GM19238 (cell line): ENCODE results near the gene TTF2.

Source experiments
- DNase-seq: peaks from one replicate; pipeline ENCODE4 v3.0.0; 2011; ENCODE audit warnings: low spot score; ENCODE audit not compliant: insufficient read length

The TTF2 gene

DNA sequence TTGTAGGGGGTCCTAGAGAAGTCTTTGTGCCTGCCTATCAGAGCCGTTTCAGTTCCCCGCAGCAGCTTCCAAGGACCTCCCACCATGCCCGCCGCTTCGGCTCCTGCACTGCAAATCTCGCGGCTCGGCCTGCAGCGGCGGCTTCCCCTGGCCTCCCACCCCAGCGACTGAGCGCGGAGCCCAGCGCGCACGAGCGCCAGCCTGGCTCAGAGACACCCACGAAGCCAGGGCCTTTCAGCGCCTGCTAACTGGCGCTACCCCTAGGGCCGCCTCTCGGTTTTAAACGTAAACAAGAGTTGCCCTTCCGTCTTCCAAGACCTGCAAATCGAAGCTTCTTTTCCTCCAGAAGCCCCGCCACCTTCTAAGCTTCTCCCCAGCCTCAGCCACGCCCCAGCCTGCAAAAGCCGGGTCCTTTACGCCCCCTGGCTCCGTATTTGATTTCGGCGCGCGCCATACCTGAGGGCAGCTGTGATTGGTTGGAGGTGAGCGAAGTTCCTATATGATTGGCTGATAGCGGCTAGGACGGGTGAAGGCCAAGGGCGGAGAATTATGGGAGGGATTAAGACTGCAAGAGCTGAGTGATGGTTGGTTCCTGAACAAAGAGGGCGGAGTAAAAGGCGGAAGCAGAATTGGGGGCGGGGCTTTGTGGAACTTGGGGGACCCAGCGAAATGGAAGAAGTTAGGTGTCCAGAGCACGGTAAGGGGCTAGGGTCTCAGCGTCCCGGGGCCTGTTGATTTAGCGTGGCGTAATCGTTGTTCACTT is at the start of gene TTF2:
Gene TTF2, plus strand, starts transcription at position 649 of the 763 bp plus-strand sequence. Its CDS starts 21 bp downstream, at position 670.
- peak; percentile 85 for DNase-seq

DNA sequence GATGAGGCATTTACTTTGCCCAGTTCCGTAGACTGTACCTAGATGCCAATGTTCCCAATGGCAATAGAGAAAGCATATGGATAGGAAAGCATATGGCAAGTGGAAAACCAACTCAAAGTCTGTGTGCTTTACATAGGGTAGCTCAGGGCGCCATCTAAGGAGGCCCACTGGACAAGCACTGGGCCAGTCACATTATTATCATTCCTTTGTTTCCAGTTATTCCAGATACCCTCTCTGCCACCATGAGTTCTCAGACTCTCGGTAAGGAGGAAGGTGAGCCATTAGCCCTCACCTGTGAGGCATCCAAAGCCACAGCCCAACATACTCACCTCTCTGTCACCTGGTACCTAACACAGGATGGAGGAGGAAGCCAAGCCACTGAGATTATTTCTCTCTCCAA is 48.8 kb upstream of the TTF2 start:
- DNase-seq = no peak

DNA sequence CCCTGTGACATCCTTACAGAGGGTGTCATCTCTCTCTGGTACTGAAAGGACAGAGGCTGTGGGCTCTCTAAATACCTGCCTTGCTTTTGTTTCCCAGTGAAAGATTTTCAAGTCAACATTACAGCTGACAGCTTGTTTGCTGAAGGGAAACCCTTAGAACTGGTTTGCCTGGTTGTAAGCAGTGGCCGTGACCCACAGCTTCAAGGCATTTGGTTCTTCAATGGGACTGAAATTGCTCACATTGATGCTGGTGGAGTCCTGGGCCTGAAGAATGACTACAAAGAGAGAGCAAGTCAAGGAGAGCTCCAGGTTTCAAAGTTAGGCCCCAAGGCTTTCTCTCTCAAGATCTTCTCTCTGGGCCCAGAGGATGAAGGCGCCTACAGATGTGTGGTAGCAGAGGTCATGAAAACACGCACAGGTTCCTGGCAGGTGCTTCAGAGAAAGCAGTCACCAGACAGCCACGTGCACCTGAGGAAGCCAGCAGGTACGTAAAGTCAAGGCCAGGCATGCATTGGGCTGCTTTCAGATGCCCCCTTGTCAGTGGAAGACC is 46.7 kb upstream of the TTF2 start:
- DNase-seq = no peak

- DNase-seq = no peak
These were observed 45.9 kb upstream of the TTF2 start for GRCh38 chr1:117014209-117014608.

- no peak for DNase-seq
These were observed 44.4 kb upstream of the TTF2 start for GRCh38 chr1:117015724-117016123.

GRCh38 chr1:117017062-117017461 is 43.1 kb upstream of the TTF2 start:
- no peak for DNase-seq

- no peak for DNase-seq
These were observed 42.5 kb upstream of the TTF2 start for GRCh38 chr1:117017648-117018047.

GRCh38 chr1:117020526-117021156 is 39.5 kb upstream of the TTF2 start:
- DNase-seq = no peak

DNA sequence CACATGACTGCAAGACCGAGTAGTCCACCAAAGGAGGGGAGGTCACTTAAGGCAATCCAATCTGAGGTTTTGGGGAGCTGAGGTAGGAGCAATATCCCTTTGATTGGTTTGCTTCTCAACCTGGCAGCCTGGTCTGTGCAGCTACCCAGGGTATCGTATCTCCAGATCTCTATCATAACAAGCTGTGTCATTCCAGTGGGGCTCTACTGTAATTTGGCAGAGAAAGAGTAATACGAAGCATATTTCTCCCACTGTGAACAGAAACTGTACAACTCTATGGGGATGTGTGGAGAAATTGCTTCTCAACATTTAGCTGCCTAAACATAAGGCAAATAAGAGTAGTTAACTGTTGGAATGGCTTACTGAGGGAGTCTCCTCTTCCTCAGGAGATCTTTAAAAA is 38.0 kb upstream of the TTF2 start:
- DNase-seq = no peak

DNA sequence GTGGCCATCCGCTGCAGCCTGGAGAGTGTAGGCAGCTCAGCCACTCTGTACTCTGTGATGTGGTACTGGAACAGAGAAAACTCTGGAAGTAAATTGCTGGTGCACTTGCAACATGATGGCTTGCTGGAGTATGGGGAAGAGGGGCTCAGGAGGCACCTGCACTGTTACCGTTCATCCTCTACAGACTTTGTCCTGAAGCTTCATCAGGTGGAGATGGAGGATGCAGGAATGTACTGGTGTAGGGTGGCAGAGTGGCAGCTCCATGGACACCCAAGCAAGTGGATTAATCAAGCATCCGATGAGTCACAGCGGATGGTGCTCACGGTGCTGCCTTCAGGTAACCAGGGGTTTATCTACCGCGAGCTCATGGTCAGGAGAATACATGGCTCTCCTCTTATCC is 34.6 kb upstream of the TTF2 start:
- no peak for DNase-seq

GRCh38 chr1:117026361-117026760 is 33.8 kb upstream of the TTF2 start:
- DNase-seq = no peak

GRCh38 chr1:117029685-117030084 is 30.4 kb upstream of the TTF2 start:
- no peak for DNase-seq

- DNase-seq = no peak
These were observed 29.8 kb upstream of the TTF2 start for GRCh38 chr1:117030271-117030877.

DNA sequence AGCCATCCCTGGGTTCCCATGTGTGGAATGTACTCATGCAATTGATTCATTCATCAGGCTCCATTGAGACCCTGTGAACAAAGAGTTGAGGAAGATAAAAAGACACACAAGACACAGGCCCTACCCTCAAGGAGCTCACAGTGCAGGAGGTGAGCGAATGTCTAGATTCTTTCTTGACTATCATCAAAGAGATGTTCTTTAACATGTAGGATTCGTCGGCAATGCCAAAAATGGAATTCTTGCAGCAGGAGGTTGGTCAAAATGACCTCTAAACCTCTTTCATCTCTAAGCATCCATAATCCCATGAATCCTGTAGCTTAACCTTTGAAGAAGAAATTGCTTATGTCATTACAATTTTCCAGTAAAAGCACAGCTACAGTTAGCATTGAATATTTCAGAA is 27.9 kb upstream of the TTF2 start:
- DNase-seq = no peak

DNA sequence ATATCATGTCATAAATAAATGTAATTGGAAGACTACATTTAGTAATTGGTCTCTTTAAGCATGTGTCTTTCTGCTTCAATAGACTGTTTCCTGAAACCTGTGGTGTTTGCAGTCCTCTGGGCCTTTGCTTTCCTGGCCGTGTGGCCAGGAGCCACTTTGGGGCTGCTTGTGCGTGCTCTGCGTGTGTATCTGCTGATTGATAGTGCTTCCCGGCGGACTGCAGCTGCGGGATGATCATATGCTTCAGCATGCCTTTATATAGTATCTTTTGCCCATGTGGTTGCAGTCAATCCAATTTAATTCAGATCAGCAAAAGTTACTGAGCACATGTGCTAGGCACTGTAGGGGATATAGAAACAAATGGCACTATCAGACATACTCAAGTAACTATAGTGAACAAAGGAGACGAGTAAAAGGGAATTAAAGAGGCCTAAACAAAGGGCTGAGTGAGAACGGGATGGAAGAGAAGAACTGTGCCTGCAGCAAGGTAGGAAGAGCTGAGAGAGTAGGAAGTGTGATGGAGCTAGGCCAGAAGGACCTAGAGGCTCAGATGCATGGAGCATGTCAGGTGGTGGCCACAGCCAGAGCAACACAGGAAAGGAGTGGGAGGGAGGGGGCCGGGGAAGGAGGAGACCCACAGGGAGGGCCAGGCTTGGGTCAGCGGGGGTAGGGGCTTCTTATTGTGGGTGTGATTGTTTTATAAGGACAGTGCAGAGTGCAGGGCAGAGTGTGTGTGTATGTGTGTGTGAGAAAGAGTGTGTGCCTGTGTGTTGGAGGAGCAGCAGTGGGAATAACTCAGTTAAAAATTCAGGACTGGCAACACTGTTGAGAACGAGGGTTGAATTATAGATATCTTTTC is 27.2 kb upstream of the TTF2 start:
- DNase-seq = no peak

DNA sequence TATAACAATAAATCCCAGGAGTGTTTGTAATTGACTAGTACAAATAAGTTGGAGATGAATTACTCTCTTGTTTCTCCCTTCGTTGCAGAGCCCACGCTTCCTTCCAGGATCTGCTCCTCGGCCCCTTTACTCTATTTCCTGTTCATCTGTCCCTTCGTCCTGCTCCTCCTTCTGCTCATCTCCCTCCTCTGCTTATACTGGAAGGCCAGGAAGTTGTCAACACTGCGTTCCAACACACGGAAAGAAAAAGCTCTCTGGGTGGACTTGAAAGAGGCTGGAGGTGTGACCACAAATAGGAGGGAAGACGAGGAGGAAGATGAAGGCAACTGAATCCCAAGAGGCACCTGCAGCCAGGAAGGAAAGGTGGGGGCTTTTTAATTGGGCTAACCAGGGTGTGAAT is 26.4 kb upstream of the TTF2 start:
- DNase-seq = no peak

- DNase-seq = no peak
These were observed 25.3 kb upstream of the TTF2 start for GRCh38 chr1:117034791-117035290.

GRCh38 chr1:117036018-117036461 is 24.1 kb upstream of the TTF2 start:
- DNase-seq = no peak

DNA sequence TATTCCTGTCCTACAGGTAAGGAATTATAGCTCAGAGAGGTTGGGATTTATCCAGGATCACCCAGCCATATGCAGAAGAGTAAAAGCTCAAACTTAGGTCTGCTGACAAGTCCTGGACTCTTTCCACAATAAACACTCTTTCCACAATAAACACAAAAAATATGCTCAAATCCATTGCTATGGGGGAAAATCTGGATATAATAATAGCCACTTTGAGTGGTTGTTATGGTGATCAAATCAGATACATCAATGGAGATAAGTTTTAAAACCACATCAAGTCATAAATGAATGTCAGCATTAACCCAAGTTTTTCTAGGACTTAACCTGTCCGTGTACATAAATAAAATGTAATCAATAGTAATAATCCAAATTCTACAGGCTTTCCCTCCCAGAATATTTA is 22.3 kb upstream of the TTF2 start:
- DNase-seq = no peak

DNA sequence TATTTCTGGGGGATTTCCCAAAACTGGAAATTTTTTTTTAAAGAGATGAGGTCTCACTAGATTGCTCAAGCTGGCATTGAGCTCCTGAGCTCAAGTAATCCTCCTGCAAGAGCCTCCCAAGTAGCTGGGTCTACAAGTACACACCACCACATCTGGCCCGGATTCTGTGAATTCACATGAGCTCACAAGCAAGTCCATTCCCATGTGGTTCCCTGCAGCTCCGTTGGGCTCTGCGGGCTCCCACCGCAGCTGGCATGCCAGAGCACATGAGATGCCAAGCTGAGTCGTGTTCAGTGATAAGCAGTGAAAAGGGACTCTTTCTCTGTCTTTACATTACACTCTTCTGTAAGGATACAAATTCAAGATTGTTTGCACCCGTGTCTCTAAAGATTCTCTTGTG is 21.9 kb upstream of the TTF2 start:
- DNase-seq = no peak

DNA sequence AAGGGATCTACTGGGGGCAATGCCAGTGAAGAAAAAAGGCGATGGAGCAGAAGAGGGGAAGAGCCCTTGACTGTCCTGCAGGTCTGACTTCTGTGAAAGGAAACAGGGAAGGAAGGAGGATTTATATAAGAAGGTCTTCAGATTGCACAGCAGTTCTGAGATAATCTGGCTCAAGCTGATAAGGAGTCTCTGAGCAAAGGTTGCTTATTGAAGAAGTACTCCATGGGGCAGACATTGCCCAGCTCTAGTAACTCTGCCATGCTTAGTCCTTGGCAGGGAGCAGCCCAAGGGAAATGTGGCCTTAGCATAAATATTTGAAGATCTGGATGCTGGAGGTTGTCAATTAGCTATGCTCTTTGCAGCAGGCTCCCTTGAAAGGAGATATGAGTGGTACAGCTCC is 15.9 kb upstream of the TTF2 start:
- DNase-seq = no peak
